Panc1 (cell line): Measurements from ENCODE around the gene KIF21B. TPM values are rescaled to one million over a fixed set of nuclear protein-coding genes. Genes with fewer than 3 reads are reported as not detected.

Experiments used
- ATAC-seq: fragments of 200-7000 bp; cut with Tn5 transposase; 2 replicates; pipeline ENCODE4 v1.9.1; 2020; ENCODE audit warnings: mild to moderate bottlenecking, moderate library complexity
- BruUV-seq: library from RNA; stranded (reverse); fragments of 400-500 nt; replicated peaks from 2 replicates; lab custom pipeline; 2021; lab: Mats Ljungman, UMichigan
- CTCF ChIA-PET: fragments of 300-600 bp; sonication (Branson Sonifier 250); formaldehyde crosslinking; loops from one replicate; lab custom pipeline; 2022; ENCODE audit warnings: antibody characterized with exemption; lab: Charles Lee
- POLR2A ChIA-PET: fragments of 300-600 bp; sonication (Branson Sonifier 250); formaldehyde crosslinking; loops from one replicate; lab custom pipeline; 2022; ENCODE audit warnings: antibody characterized with exemption; lab: Charles Lee
- DNase-seq: peaks from one replicate; pipeline ENCODE4 v3.0.0-alpha.2; 2010; ENCODE audit warnings: low read depth, low spot score
- H3K27ac ChIP-seq: 2 replicates; pipeline ENCODE4 v1.5.1; 2011; ENCODE audit warnings: mild to moderate bottlenecking, low read length, inconsistent platforms
- H3K27me3 ChIP-seq: fragments of 200-500 bp; sonication (Bioruptor generic); 2 replicates; pipeline ENCODE4 v1.6.0; 2014; ENCODE audit warnings: low read length, inconsistent platforms; ENCODE audit not compliant: control insufficient read depth, insufficient read depth
- H3K36me3 ChIP-seq: fragments of 200-500 bp; sonication (Bioruptor generic); 2 replicates; pipeline ENCODE4 v1.5.1; 2014; ENCODE audit warnings: inconsistent platforms, mild to moderate bottlenecking, low read length, moderate library complexity; ENCODE audit not compliant: control insufficient read depth, insufficient read depth
- H3K4me1 ChIP-seq: 2 replicates; pipeline ENCODE4 v1.5.1; 2011; ENCODE audit warnings: inconsistent platforms, mild to moderate bottlenecking, low read length, moderate library complexity; ENCODE audit not compliant: control insufficient read depth, insufficient read depth
- H3K4me3 ChIP-seq, 2 experiments: 2 replicates each; pipeline ENCODE4 v1.5.1; 2011 to 2012; ENCODE audit warnings: low read depth in 2 of 2, low read length in 2 of 2, mild to moderate bottlenecking in 2 of 2, inconsistent platforms in 1 of 2, moderate library complexity in 1 of 2
- H3K9me3 ChIP-seq: fragments of 200-500 bp; sonication (Bioruptor generic); 2 replicates; pipeline ENCODE4 v1.5.1; 2014; ENCODE audit warnings: low read depth, mild to moderate bottlenecking, inconsistent platforms, low read length, moderate library complexity; ENCODE audit not compliant: control insufficient read depth, insufficient read depth
- CTCF ChIP-seq: fragments of 450-650 bp; IDR thresholded peaks from 2 replicates; pipeline ENCODE4 v1.5.1; 2017; ENCODE audit warnings: mild to moderate bottlenecking
- POLR2AphosphoS5 ChIP-seq: IDR thresholded peaks from 2 replicates; pipeline ENCODE4 v1.6.1; 2012; ENCODE audit warnings: mild to moderate bottlenecking, low read depth, low read length, moderate library complexity
- SIN3A ChIP-seq: IDR thresholded peaks from 2 replicates; pipeline ENCODE4 v1.6.1; 2012; ENCODE audit warnings: low read depth, mild to moderate bottlenecking, low read length, moderate library complexity, borderline replicate concordance; ENCODE audit not compliant: insufficient read depth
- TCF7L2 ChIP-seq: IDR thresholded peaks from 2 replicates; pipeline ENCODE4 v1.6.1; 2011; ENCODE audit warnings: mild to moderate bottlenecking, low read depth, low read length, inconsistent platforms
- in situ Hi-C: cut with HindIII; loops from 2 replicates; pipeline ENCODE4 v1.10.0; 2016; ENCODE audit warnings: low sequenced_read_pairs, low pct_unique_long_range_greater_than_20kb
- intact Hi-C: fragments of 100-400 bp; cut with micrococcal nuclease; formaldehyde crosslinking; loops from one replicate; pipeline ENCODE4 v1.10.0; 2022; ENCODE audit not compliant: unreplicated experiment
- total RNA-seq: library from RNA; stranded (reverse); gene quantifications from one replicate; pipeline ENCODE4 v1.2.1, GENCODE V29; 2021; ENCODE audit not compliant: unreplicated experiment
- TF ChIP-seq, protein P1 (sequence below), 2 experiments: IDR thresholded peaks; 2 replicates each; pipeline ENCODE4 v1.6.1; 2011 to 2012; ENCODE audit warnings: low read depth in 2 of 2, control low read depth in 1 of 2, low read length in 1 of 2, mild to moderate bottlenecking in 1 of 2, moderate library complexity in 1 of 2; ENCODE audit not compliant: insufficient read depth in 1 of 2

Gene KIF21B
- total RNA-seq, 1 experiment from 2014 or later, result 0.46 TPM

DNA sequence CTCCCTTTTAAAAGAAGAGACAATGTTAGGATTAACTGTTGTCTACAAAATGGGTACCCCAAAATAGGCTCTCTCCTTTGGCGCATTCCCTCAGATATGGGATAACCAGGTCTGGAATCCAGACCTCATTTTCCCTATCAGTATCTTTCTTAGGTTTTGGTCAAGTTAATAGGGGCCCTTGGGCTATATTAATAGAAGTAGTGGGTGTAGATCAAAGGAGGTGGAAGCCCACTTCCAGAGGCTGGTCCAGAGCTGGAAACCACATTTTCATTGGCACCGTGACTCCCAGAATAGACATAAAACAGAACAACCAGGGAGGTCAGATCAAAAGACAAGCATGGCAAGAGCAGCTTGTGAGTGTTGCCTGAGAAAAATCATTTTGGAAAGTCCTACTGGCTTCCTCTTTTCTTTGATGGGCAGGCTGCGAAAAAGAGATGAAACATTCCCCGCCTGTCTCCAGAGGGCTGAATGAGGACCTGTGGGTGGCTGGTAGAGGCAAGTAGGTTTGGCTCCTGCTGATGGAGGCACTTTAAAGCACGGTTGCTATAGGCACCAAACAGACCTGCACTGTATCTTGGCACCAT is 25.8 kb upstream of the KIF21B start:
- H3K4me1 ChIP-seq, result no peaks in the 10 kb centered on the region
- DNase-seq (no peak), ATAC-seq (no peak)
- in situ Hi-C loops (no loop called here), intact Hi-C loops (no loop called here)
- no peaks in the 10 kb centered on the region for H3K9me3 ChIP-seq
- ChIA-PET CTCF (interaction anchor here (0.6 to 1.3 kb wide), 2 partner anchors 64 to 70 kb away, joined by 4 read pairs; no protein-coding TSS in a partner anchor), POLR2A (no interaction called here)
- BruUV-seq, result no TSS peak
- H3K27ac ChIP-seq, result no peak overlapping the region
- no peak overlapping the region for H3K4me3 ChIP-seq
- H3K36me3 ChIP-seq, result no peaks in the 10 kb centered on the region
- no peak for TF ChIP-seq CTCF
- TF ChIP-seq SIN3A, result no peak
- TF ChIP-seq, protein P1, sequence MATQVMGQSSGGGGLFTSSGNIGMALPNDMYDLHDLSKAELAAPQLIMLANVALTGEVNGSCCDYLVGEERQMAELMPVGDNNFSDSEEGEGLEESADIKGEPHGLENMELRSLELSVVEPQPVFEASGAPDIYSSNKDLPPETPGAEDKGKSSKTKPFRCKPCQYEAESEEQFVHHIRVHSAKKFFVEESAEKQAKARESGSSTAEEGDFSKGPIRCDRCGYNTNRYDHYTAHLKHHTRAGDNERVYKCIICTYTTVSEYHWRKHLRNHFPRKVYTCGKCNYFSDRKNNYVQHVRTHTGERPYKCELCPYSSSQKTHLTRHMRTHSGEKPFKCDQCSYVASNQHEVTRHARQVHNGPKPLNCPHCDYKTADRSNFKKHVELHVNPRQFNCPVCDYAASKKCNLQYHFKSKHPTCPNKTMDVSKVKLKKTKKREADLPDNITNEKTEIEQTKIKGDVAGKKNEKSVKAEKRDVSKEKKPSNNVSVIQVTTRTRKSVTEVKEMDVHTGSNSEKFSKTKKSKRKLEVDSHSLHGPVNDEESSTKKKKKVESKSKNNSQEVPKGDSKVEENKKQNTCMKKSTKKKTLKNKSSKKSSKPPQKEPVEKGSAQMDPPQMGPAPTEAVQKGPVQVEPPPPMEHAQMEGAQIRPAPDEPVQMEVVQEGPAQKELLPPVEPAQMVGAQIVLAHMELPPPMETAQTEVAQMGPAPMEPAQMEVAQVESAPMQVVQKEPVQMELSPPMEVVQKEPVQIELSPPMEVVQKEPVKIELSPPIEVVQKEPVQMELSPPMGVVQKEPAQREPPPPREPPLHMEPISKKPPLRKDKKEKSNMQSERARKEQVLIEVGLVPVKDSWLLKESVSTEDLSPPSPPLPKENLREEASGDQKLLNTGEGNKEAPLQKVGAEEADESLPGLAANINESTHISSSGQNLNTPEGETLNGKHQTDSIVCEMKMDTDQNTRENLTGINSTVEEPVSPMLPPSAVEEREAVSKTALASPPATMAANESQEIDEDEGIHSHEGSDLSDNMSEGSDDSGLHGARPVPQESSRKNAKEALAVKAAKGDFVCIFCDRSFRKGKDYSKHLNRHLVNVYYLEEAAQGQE (IDR thresholded peaks at IDR 0.05; ENCODE audit: insufficient read depth in 1 of 2, low read depth in 2 of 2, low read length in 1 of 2), result no peak
- TF ChIP-seq TCF7L2, result no peak
- TF ChIP-seq POLR2AphosphoS5, result no peak
- no peaks in the 10 kb centered on the region; the same call in 1 of the 2 replicates for H3K27me3 ChIP-seq

GRCh38 chr1:201048521-201048920 is 25.0 kb upstream of the KIF21B start:
- Histone ChIP-seq H3K36me3 (no peaks in the 10 kb centered on the region), H3K27me3 (no peaks in the 10 kb centered on the region; the same call in 1 of the 2 replicates), H3K4me3 (no peak overlapping the region), H3K9me3 (no peaks in the 10 kb centered on the region), H3K27ac (no peak overlapping the region), H3K4me1 (no peaks in the 10 kb centered on the region)
- POLR2A ChIA-PET, result no interaction called here
- CTCF ChIA-PET, result interaction anchor here (1.3 kb wide), 1 partner anchor 69 kb away, joined by 4 read pairs; no protein-coding TSS in a partner anchor
- BruUV-seq, result no TSS peak
- ATAC-seq (no peak), DNase-seq (no peak)
- TF ChIP-seq TCF7L2 (no peak), POLR2AphosphoS5 (no peak), SIN3A (no peak), CTCF (no peak)
- TF ChIP-seq, protein P1 (IDR thresholded peaks at IDR 0.05; ENCODE audit: insufficient read depth in 1 of 2, low read depth in 2 of 2, low read length in 1 of 2), result no peak
- in situ Hi-C loops (no loop called here), intact Hi-C loops (no loop called here)
